ENCODE results near the gene RFC4. TPM values are rescaled to one million over a fixed set of nuclear protein-coding genes. Genes with fewer than 3 reads are reported as not detected.

Gene RFC4
- polyA plus RNA-seq, 3 donors, result 45.6 to 65.0 (median 46.3) TPM

DNA sequence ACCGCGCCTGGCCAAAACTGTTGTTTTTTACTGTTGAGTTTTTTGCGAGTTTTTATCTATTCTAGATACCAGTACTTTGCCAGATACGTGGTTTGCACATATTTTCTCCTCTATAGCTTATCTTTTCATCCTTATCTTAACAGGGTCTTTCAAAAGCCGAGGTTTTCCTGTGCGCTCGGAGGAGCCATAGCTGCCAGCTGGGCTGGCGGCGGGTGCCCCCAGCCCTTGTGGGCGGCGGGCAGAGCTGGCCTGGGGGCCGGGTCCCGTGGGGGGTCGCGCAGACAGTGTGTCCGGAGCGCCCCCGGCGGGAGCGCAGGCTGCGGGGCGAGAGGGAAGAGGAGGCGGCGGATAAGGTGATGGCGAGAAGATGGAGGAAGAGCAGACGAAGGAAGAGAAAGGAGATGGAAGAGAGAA, 34.0 kb downstream of the RFC4 start:
- no peak for DNase-seq (ENCODE audit: extremely low read depth in 1 of 11, low read depth in 9 of 11, low spot score in 4 of 11)

DNA sequence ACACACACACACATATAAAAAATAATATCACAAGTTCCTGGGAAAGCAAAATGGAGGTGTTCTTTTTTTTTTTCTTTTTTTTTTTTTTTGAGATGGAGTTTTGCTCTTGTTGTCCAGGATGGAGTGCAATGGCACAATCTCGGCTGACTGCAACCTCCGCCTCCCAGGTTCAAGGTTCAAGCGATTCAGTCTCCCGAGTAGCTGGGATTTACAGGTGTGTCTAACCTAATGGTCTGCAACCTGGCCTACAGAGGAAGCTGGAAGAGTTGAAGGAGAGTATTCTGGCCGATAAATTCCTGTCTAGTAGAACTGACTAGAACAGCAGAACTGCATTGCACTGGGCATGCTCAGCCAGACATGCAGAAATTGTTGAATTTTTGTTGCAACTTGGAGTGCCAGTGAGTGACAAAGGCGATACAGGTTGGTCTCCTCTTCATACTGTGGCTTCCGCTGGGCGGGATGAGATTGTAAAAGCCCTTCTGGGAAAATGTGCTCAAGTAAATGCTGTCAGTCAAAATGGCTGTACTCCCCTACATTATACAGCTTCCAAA, 45.3 kb downstream of the RFC4 start:
- no peak for DNase-seq (ENCODE audit: extremely low read depth in 1 of 11, low read depth in 9 of 11, low spot score in 4 of 11)

DNA sequence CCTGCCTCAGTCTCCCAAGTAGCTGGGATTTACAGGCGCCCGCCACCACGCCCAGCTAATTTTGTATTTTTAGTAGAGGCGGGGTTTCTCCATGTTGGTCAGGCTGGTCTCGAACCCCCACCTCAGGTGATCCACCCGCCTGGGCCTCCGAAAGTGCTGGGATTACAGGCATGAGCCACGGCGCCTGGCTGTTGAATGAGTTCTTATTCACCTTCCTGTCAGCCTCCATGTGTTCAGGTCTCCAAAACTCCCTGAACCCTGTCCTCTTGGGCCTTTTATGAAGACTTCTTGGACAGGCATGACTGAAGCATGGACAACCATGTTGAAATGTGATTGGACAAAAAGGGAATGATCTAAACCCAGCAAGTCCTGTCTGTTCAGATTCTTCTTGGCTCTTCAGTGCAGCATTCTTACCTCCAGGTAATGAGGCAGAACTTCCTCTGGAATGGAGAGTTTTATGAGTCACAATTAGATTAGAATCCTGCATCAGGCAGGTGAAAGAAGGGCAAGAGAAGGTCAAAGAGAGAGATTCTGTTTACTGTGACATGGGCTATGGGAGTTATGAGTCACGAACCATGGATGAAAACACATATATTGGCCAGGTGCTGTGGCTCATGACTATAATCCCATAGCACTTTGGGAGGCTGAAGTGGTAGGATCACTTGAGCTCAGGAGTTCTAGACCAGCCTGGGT, 46.0 kb downstream of the RFC4 start:
- DNase-seq (ENCODE audit: extremely low read depth in 1 of 11, low read depth in 9 of 11, low spot score in 4 of 11), result peak in 1 of 11 donors; percentile 20

DNA sequence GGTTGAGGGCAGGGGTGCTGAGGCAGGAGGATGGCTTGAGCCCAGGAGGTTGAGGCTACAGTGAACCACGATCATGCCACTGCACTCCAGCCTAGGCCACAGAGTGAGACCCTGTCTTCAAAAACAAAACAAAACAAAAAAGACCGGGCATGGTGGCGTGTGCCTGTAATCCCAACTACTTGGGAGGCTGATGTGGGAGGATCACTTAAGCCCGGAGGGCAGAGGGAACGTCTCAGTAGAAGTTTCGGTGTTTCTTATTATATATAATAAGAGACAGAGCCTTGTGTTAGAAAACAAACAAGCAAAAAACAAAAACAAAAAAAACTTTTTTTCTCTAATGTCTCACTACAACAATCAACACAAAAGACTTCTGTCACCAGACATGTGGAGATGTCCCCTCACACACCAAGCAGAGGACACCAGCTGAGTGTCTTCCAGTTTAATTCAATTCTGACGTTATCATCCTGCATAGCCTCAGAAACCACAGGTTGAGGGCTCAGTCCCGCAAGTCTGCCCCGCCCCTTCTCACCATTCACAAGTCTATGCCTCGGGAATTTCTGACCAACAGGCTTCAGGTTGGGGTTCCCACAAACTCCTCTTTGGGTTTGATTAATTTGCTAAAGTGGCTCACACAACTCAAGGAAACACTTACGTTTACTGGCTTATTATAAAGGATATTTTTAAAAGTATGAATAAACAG, 46.9 kb downstream of the RFC4 start:
- no peak for DNase-seq (ENCODE audit: extremely low read depth in 1 of 11, low read depth in 9 of 11, low spot score in 4 of 11)

DNA sequence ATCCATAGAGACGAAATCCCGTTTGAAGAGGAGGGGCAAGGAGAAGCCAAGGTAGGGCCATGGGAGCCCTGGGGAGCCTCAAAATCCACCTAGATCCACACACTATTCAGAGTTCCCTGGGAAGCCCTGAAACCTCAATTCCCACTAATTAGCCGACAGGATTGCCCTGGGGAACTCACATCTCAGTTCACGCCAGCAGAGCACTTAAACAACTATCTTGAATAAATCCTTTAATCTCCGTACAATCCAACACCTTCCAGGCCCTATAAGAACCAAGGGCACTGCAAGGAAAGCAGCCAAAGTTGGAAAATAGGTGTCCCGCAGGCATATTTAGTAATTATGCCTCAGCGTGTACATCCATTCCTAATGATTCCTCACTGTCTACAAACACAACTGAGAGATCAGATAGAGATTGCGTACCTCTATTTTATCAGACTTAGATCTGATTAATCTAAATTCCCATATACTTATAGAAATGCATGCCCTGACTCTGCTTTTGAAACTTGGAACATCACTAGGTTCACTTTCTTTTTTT, 48.5 kb downstream of the RFC4 start:
- no peak for DNase-seq (ENCODE audit: extremely low read depth in 1 of 11, low read depth in 9 of 11, low spot score in 4 of 11)

DNA sequence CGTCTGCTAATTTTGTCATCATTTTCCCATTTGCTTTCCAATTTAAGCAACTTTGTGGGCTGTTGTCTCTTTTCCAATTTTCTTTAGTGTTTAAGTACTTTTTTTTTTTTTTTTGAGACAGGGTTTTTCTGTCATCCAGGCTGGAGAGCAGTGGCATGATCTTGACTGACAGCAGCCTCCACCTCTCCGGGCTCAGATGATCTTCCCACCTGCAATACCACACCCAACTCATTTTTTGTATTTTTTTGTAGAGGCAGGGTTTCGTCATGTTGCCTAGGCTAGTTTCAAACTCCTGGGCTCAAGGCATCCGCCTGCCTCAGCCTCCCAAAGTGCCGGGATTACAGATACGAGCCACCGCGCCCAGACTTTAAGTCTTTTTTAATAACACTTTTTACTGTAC, 49.1 kb downstream of the RFC4 start:
- no peak for DNase-seq (ENCODE audit: extremely low read depth in 1 of 11, low read depth in 9 of 11, low spot score in 4 of 11)

DNA sequence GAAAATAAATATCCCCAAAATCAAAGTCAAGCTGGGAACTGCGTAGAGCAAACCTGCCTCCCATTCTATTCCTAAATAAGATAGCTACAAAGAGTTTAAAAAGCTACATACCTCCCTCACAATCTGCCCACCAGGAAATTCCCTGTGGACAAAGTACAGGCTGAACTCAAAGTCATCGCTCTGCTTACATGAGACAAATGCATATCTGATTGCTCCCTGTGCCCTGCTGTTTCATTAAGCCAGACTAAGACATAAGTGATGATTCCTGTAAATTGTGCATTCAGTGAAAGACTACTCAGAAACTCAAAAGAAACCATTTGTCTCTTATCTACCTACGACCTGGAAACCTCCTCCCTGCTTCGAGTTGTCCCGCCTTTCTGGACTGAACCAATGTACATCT, 51.4 kb downstream of the RFC4 start:
- DNase-seq (ENCODE audit: extremely low read depth in 1 of 11, low read depth in 9 of 11, low spot score in 4 of 11), result no peak

DNA sequence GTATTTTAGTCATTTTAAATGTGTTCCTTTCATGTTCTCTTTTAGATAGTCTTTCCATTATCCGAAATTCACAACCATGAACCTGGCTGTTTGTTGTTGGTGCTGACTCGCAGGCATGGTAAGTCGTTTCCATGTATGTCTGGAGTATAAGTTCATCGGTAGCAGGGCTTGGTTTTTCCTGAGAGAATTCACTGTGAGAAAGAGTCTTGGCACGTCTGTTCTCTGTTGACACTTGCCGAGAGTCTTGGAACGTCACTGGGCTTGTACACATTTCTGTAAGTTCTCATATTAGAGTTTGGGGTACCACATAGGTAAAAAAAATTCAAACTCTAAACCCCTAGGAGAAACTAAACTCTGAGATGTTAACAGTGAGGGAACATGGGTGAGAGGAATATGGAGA, 52.3 kb downstream of the RFC4 start:
- DNase-seq (ENCODE audit: extremely low read depth in 1 of 11, low read depth in 9 of 11, low spot score in 4 of 11), result no peak

DNA sequence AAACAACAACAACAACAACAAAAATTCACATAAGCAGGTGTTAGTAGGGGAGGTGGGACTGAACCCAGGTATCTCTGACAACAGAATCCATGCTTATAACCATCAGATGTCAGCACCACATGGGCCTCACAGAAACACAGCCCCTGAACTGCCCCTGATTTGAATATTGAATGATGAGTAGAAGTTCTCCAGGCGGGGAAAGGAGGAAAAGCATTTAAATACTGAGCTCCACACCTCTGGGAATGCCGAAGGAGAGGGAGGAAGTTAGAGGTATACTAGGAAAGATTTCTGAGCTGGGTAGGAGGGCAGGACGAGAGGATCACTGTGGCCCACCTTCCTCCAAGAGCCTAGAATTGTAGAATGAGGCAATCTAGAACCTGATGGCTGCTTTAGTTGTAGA, 54.8 kb downstream of the RFC4 start:
- no peak for DNase-seq (ENCODE audit: extremely low read depth in 1 of 11, low read depth in 9 of 11, low spot score in 4 of 11)

DNA sequence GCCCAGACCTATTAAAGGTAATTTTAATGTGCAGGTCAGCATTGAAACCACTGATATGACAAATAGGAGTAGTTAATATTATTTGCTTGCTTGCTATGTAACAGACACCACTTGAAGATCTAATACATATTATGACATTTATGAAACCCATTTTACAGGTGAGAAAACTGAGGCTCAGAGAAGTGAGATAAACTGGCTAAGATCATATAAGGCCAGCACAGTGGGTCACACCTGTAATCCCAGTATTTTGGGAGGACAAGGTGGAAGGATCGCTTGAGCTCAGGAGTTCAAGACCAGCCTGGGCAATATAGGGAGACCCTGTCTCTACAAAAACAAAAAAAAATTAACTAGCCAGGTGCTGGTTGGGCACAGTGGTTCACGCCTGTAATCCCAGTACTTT, 56.0 kb downstream of the RFC4 start:
- DNase-seq (ENCODE audit: extremely low read depth in 1 of 11, low read depth in 9 of 11, low spot score in 4 of 11), result no peak

DNA sequence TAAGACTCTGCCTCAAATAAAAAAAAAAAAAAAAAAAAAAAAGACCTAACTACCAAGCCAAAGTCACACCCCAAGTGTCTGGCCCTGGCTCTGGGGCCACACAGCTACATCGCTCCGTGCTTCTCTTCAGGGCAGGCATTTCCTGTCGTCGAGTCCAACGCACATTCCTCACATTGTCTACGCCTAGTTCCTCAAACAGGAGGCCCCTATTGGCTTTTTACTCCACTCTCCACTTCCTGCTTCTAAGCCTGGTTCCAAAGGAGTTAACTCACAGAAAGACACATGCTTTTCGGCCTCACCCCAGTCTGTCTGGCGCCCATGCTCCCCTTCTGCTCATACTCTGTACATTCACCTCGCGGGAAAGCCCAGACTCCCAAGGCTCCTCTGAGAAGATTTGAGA, 60.3 kb downstream of the RFC4 start:
- peak in 2 of 11 donors; percentile 20 to 24 for DNase-seq (ENCODE audit: extremely low read depth in 1 of 11, low read depth in 9 of 11, low spot score in 4 of 11)

DNA sequence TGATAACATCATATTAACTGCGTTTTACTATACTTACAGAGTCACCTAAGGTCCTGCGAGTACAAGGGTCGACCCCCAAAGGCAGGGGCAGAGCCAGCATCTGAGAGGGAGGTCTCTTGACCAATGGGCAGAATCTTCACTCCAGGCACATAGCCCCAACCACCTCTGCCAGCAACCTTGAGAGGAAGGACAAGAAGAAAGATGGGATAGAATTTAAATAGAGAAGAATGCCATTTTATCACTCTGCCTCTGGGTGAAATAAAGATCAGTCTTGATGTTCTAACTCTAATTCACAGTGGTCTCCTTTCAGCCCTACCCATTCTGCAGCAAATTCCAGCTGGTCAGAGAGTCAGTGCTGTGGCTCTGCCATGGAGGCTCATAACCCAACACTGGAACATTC, 62.6 kb downstream of the RFC4 start:
- no peak for DNase-seq (ENCODE audit: extremely low read depth in 1 of 11, low read depth in 9 of 11, low spot score in 4 of 11)

DNA sequence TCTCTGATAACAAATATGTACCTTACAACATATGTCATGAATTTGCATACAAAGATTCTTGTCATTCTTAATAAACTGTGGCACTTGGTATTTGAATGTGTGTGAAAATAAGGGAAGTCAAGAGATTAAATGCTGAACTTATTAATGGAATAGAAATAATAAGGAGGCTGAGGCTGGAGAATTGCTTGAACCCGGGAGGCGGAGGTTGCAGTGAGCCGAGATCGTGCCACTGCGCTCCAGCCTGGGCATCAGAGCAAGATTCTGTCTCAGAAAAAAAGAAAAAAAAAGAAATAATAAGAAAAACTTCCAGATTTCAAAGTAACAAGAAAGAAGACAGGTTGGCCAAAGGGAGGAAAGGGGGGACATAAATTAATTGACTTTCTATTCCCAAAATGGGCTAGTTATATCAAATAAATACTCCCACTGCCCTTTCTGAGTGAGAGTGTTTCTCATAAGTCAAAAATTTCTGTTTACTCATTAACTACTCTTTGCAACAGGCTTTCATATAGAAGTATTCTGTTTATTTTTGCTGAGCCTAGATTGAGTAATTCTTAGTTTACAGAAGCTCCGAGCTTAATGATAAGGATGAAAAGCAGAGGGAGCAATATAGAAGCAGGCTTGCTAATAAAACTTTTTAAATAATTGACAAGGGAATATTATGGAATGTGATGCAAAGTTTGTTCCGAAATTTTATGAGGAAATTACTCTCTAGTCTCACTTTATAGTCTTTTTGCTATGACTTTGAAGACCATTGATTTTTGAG, 63.5 kb downstream of the RFC4 start:
- no peak for DNase-seq (ENCODE audit: extremely low read depth in 1 of 11, low read depth in 9 of 11, low spot score in 4 of 11)

Other genes with a start within 250 kb of the RFC4 start
- 10 to 100 TPM; 18.9 to 23.5 (median 21.1) TPM for gene TBCCD1, start 239.1 kb downstream of the RFC4 start, polyA plus RNA-seq (ENCODE audit: insufficient read length in 3 of 3)
- 10 to 100 TPM; 70.0 to 73.5 (median 70.2) TPM for gene DNAJB11, start 235.8 kb downstream of the RFC4 start, polyA plus RNA-seq (ENCODE audit: insufficient read length in 3 of 3)
- 1 to 10 TPM in 1 of 3 donors, under 1 TPM in 2; 0.33 to 2.2 (median 0.50) TPM for gene AHSG, start 193.4 kb downstream of the RFC4 start, polyA plus RNA-seq (ENCODE audit: insufficient read length in 3 of 3)
- gene FETUB, start 166.1 kb downstream of the RFC4 start, polyA plus RNA-seq (ENCODE audit: insufficient read length in 3 of 3), result under 1 TPM; 0.09 to 0.92 (median 0.31) TPM
- 1 to 10 TPM; 1.8 to 2.9 (median 2.2) TPM for gene HRG, start 140.5 kb downstream of the RFC4 start, polyA plus RNA-seq (ENCODE audit: insufficient read length in 3 of 3)
- 100 to 1,000 TPM in 2 of 3 donors, 10 to 100 TPM in 1; 74.3 to 179 (median 125) TPM for gene KNG1, start 89.1 kb downstream of the RFC4 start, polyA plus RNA-seq (ENCODE audit: insufficient read length in 3 of 3)
- 100 to 1,000 TPM; 781 to 936 (median 815) TPM for gene EIF4A2, start 22.9 kb downstream of the RFC4 start, polyA plus RNA-seq (ENCODE audit: insufficient read length in 3 of 3)
- under 1 TPM in 2 of 3 donors, not detected in 1; 0.01 to 0.08 TPM for gene ADIPOQ, start 36.2 kb upstream of the RFC4 start, polyA plus RNA-seq (ENCODE audit: insufficient read length in 3 of 3)
- gene ST6GAL1, start 124.0 kb upstream of the RFC4 start, polyA plus RNA-seq (ENCODE audit: insufficient read length in 3 of 3), result 100 to 1,000 TPM in 1 of 3 donors, 10 to 100 TPM in 2; 63.1 to 125 (median 86.6) TPM